A673 (cell line): ENCODE data around the gene SF3B5. TPM values are rescaled to one million over a fixed set of nuclear protein-coding genes. Genes with fewer than 3 reads are reported as not detected.

Experiments used
- BruUV-seq: library from RNA; stranded (reverse); fragments of 400-500 nt; replicated peaks from 2 replicates; lab custom pipeline; 2021; lab: Mats Ljungman, UMichigan
- CTCF ChIA-PET: fragments of 300-600 bp; sonication (Branson Sonifier 250); formaldehyde crosslinking; loops from one replicate; lab custom pipeline; 2022; ENCODE audit warnings: antibody characterized with exemption; lab: Charles Lee
- POLR2A ChIA-PET: fragments of 300-600 bp; sonication (Branson Sonifier 250); formaldehyde crosslinking; loops from one replicate; lab custom pipeline; 2022; ENCODE audit warnings: antibody characterized with exemption; ENCODE audit not compliant: low non-redundant PET; lab: Charles Lee
- DNase-seq: peaks from one replicate; pipeline ENCODE4 v3.0.0-alpha.2; 2015; ENCODE audit warnings: low spot score
- H3K27ac ChIP-seq: fragments of 200-600 bp; sonication (generic); 2 replicates; pipeline ENCODE4 v1.5.1; 2016; ENCODE audit warnings: mixed run types, low read depth, mild to moderate bottlenecking, mixed read lengths, antibody characterized with exemption, low read length; ENCODE audit not compliant: poor library complexity, severe bottlenecking
- H3K27me3 ChIP-seq: fragments of 200-600 bp; sonication (generic); replicated peaks from 2 replicates; pipeline ENCODE4 v1.6.1; 2017; ENCODE audit warnings: mixed run types, low read depth, mild to moderate bottlenecking, mixed read lengths, antibody characterized with exemption, low read length; ENCODE audit not compliant: insufficient read depth, poor library complexity
- H3K36me3 ChIP-seq: fragments of 200-600 bp; sonication (generic); 2 replicates; pipeline ENCODE4 v1.6.1; 2016; ENCODE audit warnings: mixed run types, mild to moderate bottlenecking, mixed read lengths, antibody characterized with exemption, low read length; ENCODE audit not compliant: insufficient read depth, poor library complexity, severe bottlenecking
- H3K4me1 ChIP-seq: fragments of 200-600 bp; sonication (generic); 2 replicates; pipeline ENCODE4 v1.6.1; 2017; ENCODE audit warnings: mixed run types, mild to moderate bottlenecking, mixed read lengths, antibody characterized with exemption, low read length; ENCODE audit not compliant: insufficient read depth, poor library complexity, severe bottlenecking
- H3K4me3 ChIP-seq: fragments of 200-600 bp; sonication (generic); 2 replicates; pipeline ENCODE4 v1.5.1; 2016; ENCODE audit warnings: low read depth, mixed run types, mild to moderate bottlenecking, mixed read lengths, low read length; ENCODE audit not compliant: poor library complexity, severe bottlenecking
- H3K9me3 ChIP-seq: fragments of 200-600 bp; sonication (generic); 2 replicates; pipeline ENCODE4 v1.6.1; 2016; ENCODE audit warnings: mixed run types, low read depth, mild to moderate bottlenecking, mixed read lengths, antibody characterized with exemption, low read length; ENCODE audit not compliant: poor library complexity, severe bottlenecking
- EZH2 ChIP-seq: fragments of 200-600 bp; sonication (generic); IDR thresholded peaks from 2 replicates; pipeline ENCODE4 v1.6.1; 2017; ENCODE audit warnings: borderline replicate concordance, low read depth, mild to moderate bottlenecking, mixed read lengths, antibody characterized with exemption, low read length; ENCODE audit not compliant: poor library complexity, severe bottlenecking
- intact Hi-C: fragments of 100-400 bp; cut with micrococcal nuclease; formaldehyde crosslinking; loops from one replicate; pipeline ENCODE4 v1.10.0; 2022; ENCODE audit not compliant: unreplicated experiment
- total RNA-seq: library from RNA; stranded (reverse); gene quantifications from 2 replicates; pipeline ENCODE4 v1.2.3, GENCODE V29; 2021
- TF ChIP-seq, protein P1 (sequence below): fragments of 300-800, 200-600 bp; sonication (generic); conservative IDR thresholded peaks from 2 replicates; pipeline ENCODE4 v1.5.1; 2017; ENCODE audit warnings: low read depth, mild to moderate bottlenecking, antibody characterized with exemption, low read length, moderate library complexity, mixed read lengths

SF3B5 gene
- total RNA-seq, 1 experiment from 2014 or later = 135 TPM

DNA sequence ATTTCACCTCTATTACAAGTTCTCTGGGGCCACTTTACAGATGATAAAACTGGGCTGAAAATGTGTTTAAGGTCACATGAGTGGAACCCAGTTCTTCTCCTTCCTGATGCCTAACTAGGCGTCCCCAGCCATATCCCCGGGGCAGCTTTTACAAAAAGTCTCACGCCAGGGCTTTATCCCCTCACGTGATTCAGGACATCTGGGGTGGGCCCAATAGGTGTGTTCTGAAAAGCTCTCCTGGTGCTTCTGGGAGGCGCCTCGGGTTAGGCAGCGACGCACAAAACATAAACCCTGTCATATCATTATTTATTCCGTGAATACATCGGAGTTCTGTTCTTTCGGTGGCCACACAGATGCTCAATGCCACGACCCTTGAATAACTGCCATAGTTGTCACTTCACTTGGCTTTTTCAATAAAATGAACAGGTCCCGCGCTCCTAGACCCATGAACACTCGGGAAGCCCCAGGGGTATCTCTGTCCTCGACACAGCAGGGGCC is 32.1 kb downstream of the SF3B5 start:
- DNase-seq = no peak
- peaks cover 69% of the 10 kb centered on the region for H3K27me3 ChIP-seq
- TF ChIP-seq, protein P1, sequence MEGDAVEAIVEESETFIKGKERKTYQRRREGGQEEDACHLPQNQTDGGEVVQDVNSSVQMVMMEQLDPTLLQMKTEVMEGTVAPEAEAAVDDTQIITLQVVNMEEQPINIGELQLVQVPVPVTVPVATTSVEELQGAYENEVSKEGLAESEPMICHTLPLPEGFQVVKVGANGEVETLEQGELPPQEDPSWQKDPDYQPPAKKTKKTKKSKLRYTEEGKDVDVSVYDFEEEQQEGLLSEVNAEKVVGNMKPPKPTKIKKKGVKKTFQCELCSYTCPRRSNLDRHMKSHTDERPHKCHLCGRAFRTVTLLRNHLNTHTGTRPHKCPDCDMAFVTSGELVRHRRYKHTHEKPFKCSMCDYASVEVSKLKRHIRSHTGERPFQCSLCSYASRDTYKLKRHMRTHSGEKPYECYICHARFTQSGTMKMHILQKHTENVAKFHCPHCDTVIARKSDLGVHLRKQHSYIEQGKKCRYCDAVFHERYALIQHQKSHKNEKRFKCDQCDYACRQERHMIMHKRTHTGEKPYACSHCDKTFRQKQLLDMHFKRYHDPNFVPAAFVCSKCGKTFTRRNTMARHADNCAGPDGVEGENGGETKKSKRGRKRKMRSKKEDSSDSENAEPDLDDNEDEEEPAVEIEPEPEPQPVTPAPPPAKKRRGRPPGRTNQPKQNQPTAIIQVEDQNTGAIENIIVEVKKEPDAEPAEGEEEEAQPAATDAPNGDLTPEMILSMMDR = no peak
- no peak for TF ChIP-seq EZH2
- intact Hi-C loops = loop anchor here (1.0 kb wide), 1 partner anchor 32 kb away; the partner anchor contains the start of gene SF3B5
- H3K4me3 ChIP-seq = peak overlapping the region; percentile 59
- H3K4me1 ChIP-seq = peaks cover 3% of the 10 kb centered on the region
- H3K27ac ChIP-seq = no peak overlapping the region
- no peaks in the 10 kb centered on the region for H3K36me3 ChIP-seq
- no peaks in the 10 kb centered on the region for H3K9me3 ChIP-seq
- BruUV-seq = no TSS peak
- ChIA-PET POLR2A (no interaction called here), CTCF (no interaction called here)

DNA sequence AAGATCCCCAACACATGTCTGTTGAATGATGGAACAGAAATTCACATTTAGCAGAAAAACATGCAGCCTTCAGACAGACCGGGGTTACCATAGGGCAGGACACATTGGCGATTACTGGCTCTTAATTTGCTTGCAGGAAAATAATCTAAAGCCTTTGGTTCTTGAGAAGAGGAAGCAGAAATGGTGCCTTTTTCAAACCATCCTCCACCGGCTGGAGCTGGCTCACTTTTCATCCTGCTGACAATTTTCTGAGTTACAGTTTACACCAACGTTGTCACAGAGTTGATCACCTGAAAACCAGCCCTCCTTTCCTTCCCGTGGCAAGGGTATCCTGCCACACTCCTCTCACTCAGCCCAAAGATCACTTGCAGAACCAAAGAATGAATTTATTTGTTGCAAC is 32.6 kb downstream of the SF3B5 start:
- intact Hi-C loops = loop anchor here (1.0 kb wide), 1 partner anchor 33 kb away; the partner anchor contains the start of gene SF3B5
- H3K4me1 ChIP-seq = peaks cover 3% of the 10 kb centered on the region
- peaks cover 66% of the 10 kb centered on the region for H3K27me3 ChIP-seq
- no peaks in the 10 kb centered on the region for H3K36me3 ChIP-seq
- H3K4me3 ChIP-seq = no peak overlapping the region
- no peak for DNase-seq
- H3K27ac ChIP-seq = no peak overlapping the region
- no peak for TF ChIP-seq EZH2
- TF ChIP-seq, protein P1 = no peak
- ChIA-PET CTCF (no interaction called here), POLR2A (no interaction called here)
- BruUV-seq = no TSS peak
- H3K9me3 ChIP-seq = no peaks in the 10 kb centered on the region

DNA sequence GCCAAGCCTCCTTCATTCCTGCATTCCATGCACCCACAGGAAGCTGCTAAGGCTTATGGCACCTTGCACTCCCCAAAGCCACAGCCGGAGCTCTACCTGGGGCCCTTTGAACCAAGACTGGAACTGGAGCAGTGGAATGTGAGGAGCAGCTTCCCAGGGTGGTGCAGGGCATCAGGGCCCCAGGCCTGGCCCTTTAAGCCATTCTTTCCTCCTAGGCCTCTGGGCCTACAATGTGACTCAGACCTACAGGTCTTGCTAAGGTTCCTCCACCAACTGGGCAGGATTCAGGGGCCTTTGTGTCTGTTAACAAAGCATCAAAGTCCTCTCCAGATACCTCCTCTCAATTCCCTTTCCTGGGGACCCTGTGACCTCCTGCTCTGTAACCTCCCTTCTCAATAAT is 36.2 kb downstream of the SF3B5 start:
- ChIA-PET CTCF (no interaction called here), POLR2A (no interaction called here)
- Histone ChIP-seq H3K4me1 (peaks cover 3% of the 10 kb centered on the region), H3K27me3 (peaks cover 35% of the 10 kb centered on the region), H3K9me3 (no peaks in the 10 kb centered on the region), H3K27ac (no peak overlapping the region), H3K36me3 (no peaks in the 10 kb centered on the region), H3K4me3 (no peak overlapping the region)
- BruUV-seq = no TSS peak
- no peak for DNase-seq
- TF ChIP-seq, protein P1 = no peak
- intact Hi-C loops = no loop called here
